Measurements from ENCODE around the gene PEMT. TPM values are rescaled to one million over a fixed set of nuclear protein-coding genes. Genes with fewer than 3 reads are reported as not detected.

Gene PEMT
- total and polyA plus RNA-seq, 9 of the 15 experiments (the other 6 are each of a cell fraction or from before 2014, with no cell fraction given) = 1.4 to 36.4 (median 13.6) TPM

DNA sequence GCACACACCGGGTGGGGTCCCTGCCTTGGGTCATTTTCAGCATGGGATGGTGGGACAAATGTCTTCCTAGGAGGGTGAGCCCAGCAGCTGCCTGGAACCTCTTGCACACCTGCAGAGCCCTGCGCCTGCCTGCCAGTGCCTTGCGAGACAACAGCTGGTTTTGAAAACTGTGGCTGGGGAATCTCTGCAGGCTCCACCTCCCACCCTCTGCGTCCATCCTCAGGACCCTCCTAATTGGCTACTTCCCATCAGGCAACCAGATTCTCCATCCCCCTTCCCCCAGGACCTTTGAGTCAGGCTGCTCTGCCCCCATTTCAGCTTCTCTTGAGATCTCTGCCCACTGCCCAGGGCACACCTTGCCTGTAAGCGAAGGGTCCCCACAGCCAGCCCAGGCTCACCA is 26.6 kb downstream of the PEMT start:
- no peak overlapping the region for H3K4me3 ChIP-seq
- H3K4me2 ChIP-seq (ENCODE audit: insufficient read depth, low read length) = no peak overlapping the region
- DNase-seq (ENCODE audit: extremely low read depth in 1 of 4, low spot score in 3 of 4) = no peak
- in situ Hi-C loops (cut with MboI) (loop anchor here (5.0 kb wide), 1 partner anchor 63 kb away; no protein-coding TSS in a partner anchor), intact Hi-C loops (cut with micrococcal nuclease) (no loop called here)
- H4K20me1 ChIP-seq (replicated peaks; ENCODE audit: control insufficient read depth, insufficient read depth, low read length) = no peaks in the 10 kb centered on the region; the same call in 1 of the 2 replicates
- BruUV-seq (replicated peaks) = no TSS peak
- WGBS (ENCODE audit: insufficient coverage, low coverage, missing lambda C conversion rate) = 18% methylated on average over 2 of the region's 5 CpGs
- H2AFZ ChIP-seq (ENCODE audit: low read depth, low read length) = no peak overlapping the region
- H3K9me3 ChIP-seq (replicated peaks; ENCODE audit: control insufficient read depth, insufficient read depth, low read depth, low read length) = no peaks in the 10 kb centered on the region
- H3K36me3 ChIP-seq (ENCODE audit: control insufficient read depth, insufficient read depth, low read length) = no peaks in the 10 kb centered on the region
- FAIRE-seq = no peak
- H3K4me1 ChIP-seq (replicated peaks in 1 of 2; ENCODE audit: control insufficient read depth in 2 of 2, insufficient read depth in 2 of 2, low read length in 2 of 2) = peaks cover 0 to 2% of the 10 kb centered on the region in 2 experiments; a peak in 2 of 5 replicates
- CTCF ChIA-PET (ENCODE audit: low intra/inter-chr PET ratio) = interaction anchor here (0.6 kb wide), 1 partner anchor 210 kb away, joined by 4 read pairs; no protein-coding TSS in a partner anchor
- no peak overlapping the region for H3K9ac ChIP-seq (ENCODE audit: insufficient read depth in 1 of 2, low read depth in 2 of 2, low read length in 2 of 2)
- H3K27ac ChIP-seq (ENCODE audit: extremely low read depth, low read depth, low read length) = no peak overlapping the region
- no peaks in the 10 kb centered on the region for H3K27me3 ChIP-seq (ENCODE audit: control insufficient read depth in 2 of 2, insufficient read depth in 2 of 2, low read length in 2 of 2)
- ATAC-seq = no peak
- no peaks in the 10 kb centered on the region for H3K79me2 ChIP-seq (ENCODE audit: control insufficient read depth, insufficient read depth, low read length)
- TF ChIP-seq ZBTB7A (IDR thresholded peaks at IDR 0.05; ENCODE audit: borderline replicate concordance, control insufficient read depth, low read depth, low read length) = no peak
- TF ChIP-seq, protein P1, sequence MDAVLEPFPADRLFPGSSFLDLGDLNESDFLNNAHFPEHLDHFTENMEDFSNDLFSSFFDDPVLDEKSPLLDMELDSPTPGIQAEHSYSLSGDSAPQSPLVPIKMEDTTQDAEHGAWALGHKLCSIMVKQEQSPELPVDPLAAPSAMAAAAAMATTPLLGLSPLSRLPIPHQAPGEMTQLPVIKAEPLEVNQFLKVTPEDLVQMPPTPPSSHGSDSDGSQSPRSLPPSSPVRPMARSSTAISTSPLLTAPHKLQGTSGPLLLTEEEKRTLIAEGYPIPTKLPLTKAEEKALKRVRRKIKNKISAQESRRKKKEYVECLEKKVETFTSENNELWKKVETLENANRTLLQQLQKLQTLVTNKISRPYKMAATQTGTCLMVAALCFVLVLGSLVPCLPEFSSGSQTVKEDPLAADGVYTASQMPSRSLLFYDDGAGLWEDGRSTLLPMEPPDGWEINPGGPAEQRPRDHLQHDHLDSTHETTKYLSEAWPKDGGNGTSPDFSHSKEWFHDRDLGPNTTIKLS (IDR thresholded peaks at IDR 0.05; ENCODE audit: borderline replicate concordance, low read depth) = no peak
- TF ChIP-seq, protein P2, sequence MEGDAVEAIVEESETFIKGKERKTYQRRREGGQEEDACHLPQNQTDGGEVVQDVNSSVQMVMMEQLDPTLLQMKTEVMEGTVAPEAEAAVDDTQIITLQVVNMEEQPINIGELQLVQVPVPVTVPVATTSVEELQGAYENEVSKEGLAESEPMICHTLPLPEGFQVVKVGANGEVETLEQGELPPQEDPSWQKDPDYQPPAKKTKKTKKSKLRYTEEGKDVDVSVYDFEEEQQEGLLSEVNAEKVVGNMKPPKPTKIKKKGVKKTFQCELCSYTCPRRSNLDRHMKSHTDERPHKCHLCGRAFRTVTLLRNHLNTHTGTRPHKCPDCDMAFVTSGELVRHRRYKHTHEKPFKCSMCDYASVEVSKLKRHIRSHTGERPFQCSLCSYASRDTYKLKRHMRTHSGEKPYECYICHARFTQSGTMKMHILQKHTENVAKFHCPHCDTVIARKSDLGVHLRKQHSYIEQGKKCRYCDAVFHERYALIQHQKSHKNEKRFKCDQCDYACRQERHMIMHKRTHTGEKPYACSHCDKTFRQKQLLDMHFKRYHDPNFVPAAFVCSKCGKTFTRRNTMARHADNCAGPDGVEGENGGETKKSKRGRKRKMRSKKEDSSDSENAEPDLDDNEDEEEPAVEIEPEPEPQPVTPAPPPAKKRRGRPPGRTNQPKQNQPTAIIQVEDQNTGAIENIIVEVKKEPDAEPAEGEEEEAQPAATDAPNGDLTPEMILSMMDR (IDR thresholded peaks at IDR 0.05 in 2 of 3, conservative IDR thresholded peaks at IDR 0.05 in 1 of 3; ENCODE audit: insufficient read depth in 2 of 3, low read depth in 1 of 3, low read length in 3 of 3) = no peak
- TF ChIP-seq, protein P3, sequence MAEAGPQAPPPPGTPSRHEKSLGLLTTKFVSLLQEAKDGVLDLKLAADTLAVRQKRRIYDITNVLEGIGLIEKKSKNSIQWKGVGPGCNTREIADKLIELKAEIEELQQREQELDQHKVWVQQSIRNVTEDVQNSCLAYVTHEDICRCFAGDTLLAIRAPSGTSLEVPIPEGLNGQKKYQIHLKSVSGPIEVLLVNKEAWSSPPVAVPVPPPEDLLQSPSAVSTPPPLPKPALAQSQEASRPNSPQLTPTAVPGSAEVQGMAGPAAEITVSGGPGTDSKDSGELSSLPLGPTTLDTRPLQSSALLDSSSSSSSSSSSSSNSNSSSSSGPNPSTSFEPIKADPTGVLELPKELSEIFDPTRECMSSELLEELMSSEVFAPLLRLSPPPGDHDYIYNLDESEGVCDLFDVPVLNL (CRISPR knock-in tag; IDR thresholded peaks at IDR 0.05; ENCODE audit: low read depth) = no peak
- no peak for TF ChIP-seq CHCHD3 (CRISPR knock-in tag; IDR thresholded peaks at IDR 0.05)
- H3K9me1 ChIP-seq (ENCODE audit: control insufficient read depth, insufficient read depth, low read length) = no peaks in the 10 kb centered on the region
- POLR2A ChIA-PET = interaction anchor here (0.6 to 1.0 kb wide), 2 partner anchors 9 to 11 kb away, joined by 3 read pairs; no protein-coding TSS in a partner anchor

Measured in K562 (cell line).